ENCODE data around the gene HOXB13.

HOXB13 gene

DNA sequence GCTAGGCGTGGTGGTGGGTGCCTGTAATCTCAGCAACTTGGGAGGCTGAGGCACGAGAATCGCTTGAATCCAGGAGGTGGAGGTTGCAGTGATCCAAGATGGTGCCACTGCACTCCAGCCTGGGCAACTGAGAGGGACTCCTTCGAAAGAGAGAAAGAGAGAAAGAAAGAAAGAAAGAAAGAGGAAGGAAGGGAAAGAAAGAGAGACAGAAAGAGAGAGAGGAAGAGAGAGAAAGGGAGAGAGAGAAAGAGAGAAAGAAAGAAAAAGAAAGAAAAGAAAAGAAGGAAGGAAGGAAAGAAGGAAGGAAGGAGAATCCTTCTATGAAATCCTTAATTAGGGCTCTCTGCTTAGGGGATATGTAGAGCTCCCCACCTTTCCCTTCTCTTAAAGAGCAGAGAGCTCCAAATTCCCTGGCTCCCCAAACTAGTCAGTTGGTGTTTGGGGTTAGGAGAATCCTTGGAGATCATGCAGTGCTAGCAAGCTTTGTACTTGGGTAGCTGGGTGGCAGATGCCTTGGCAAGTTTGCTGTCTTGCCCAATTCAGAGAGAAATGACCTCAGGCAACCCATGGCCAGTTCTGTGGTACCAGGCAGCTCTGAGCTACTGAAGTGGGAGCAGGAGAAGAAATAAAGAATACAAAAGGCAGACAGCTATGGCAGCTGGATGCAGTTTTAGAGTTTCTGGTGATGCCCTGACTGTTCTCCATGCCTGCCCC is 8.9 kb upstream of the HOXB13 start:
- Histone ChIP-seq H3K9me3 (ENCODE audit: control insufficient read depth in 5 of 5, low read length in 5 of 5) (peaks cover 0 to 2% (median 0%) of the 10 kb centered on the region in 5 donors), H3K36me3 (ENCODE audit: control insufficient read depth in 5 of 5, insufficient read depth in 5 of 5, low read length in 5 of 5) (no peaks in the 10 kb centered on the region), H3K9ac (ENCODE audit: low read length in 5 of 5) (no peak overlapping the region), H3K27me3 (ENCODE audit: control insufficient read depth in 5 of 5, insufficient read depth in 4 of 5, low read length in 5 of 5) (peaks cover 58 to 84% (median 71%) of the 10 kb centered on the region in 5 donors), H3K4me3 (ENCODE audit: low read depth in 1 of 5, low read length in 5 of 5) (no peak overlapping the region), H3K4me1 (ENCODE audit: control insufficient read depth in 5 of 5, insufficient read depth in 5 of 5, low read length in 5 of 5) (peaks cover 0 to 4% (median 0%) of the 10 kb centered on the region in 5 donors), H3K27ac (ENCODE audit: low read depth, low read length) (no peak overlapping the region)

DNA sequence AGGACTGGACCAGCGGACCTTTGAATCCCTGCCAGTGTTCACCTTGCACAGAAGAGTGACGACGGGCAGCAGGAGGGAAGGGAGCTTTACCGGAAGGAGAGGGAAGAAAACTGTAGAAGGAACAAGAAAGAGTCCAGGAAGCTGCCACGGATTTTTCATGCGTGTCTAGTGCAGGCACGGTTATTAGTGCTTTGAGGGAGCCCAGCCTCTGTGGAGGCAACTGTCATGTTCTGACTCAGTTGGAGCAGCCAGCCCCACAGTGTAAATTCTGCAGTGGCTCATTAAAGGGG is 6.5 kb upstream of the HOXB13 start:
- Histone ChIP-seq H3K36me3 (ENCODE audit: control insufficient read depth in 5 of 5, insufficient read depth in 5 of 5, low read length in 5 of 5) (no peaks in the 10 kb centered on the region), H3K27ac (ENCODE audit: low read depth, low read length) (no peak overlapping the region), H3K4me3 (ENCODE audit: low read depth in 1 of 5, low read length in 5 of 5) (no peak overlapping the region), H3K27me3 (ENCODE audit: control insufficient read depth in 5 of 5, insufficient read depth in 4 of 5, low read length in 5 of 5) (peaks cover 61 to 84% (median 74%) of the 10 kb centered on the region in 5 donors), H3K9ac (ENCODE audit: low read length in 5 of 5) (no peak overlapping the region), H3K4me1 (ENCODE audit: control insufficient read depth in 5 of 5, insufficient read depth in 5 of 5, low read length in 5 of 5) (peaks cover 0 to 4% (median 0%) of the 10 kb centered on the region in 5 donors), H3K9me3 (ENCODE audit: control insufficient read depth in 5 of 5, low read length in 5 of 5) (no peaks in the 10 kb centered on the region)

- Histone ChIP-seq H3K27me3 (ENCODE audit: control insufficient read depth in 5 of 5, insufficient read depth in 4 of 5, low read length in 5 of 5) (peaks cover 66 to 89% (median 79%) of the 10 kb centered on the region in 5 donors), H3K36me3 (ENCODE audit: control insufficient read depth in 5 of 5, insufficient read depth in 5 of 5, low read length in 5 of 5) (no peaks in the 10 kb centered on the region), H3K9ac (ENCODE audit: low read length in 5 of 5) (no peak overlapping the region), H3K4me1 (ENCODE audit: control insufficient read depth in 5 of 5, insufficient read depth in 5 of 5, low read length in 5 of 5) (peaks cover 0 to 5% (median under 1%) of the 10 kb centered on the region in 5 donors), H3K9me3 (ENCODE audit: control insufficient read depth in 5 of 5, low read length in 5 of 5) (no peaks in the 10 kb centered on the region), H3K4me3 (ENCODE audit: low read depth in 1 of 5, low read length in 5 of 5) (no peak overlapping the region), H3K27ac (ENCODE audit: low read depth, low read length) (no peak overlapping the region)
Measured at GRCh38 chr17:48734333-48735061, 5.9 kb upstream of the HOXB13 start.

DNA sequence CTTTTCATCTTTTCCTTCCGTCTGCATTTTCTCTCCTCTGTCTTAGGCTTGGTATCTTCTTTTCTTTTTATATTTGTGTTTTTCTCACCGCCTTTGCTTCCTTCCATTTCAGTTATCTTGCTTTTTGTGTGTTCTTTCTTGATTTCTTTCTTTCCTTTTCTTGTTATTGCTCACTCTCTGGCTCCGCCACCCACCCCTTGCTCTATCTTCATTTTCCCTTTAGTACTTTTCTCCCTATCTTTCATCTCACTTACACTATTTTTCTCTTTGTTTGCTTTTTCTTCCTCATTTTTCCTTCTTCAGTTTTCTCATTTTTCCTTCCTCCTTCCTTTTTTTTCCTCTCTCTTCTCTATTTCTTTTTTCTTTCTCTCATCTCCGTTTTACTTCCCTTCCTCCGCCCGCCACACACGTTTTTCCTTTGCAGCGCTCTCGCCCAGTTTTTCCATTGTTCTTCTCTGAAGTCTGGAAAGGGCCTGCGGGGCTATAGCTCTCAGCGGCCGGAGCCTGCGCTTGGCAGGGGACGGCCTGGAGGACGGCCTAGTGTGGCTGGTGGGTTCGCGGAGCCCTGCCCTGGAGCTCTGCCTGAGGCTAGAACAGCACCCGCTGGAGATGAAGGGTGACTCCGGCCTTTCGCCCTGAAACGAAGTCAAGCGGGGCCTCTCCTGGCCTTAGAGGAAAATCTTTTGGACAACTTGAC is 5.2 kb upstream of the HOXB13 start:
- Histone ChIP-seq H3K27ac (ENCODE audit: low read depth, low read length) (no peak overlapping the region), H3K27me3 (ENCODE audit: control insufficient read depth in 5 of 5, insufficient read depth in 4 of 5, low read length in 5 of 5) (peaks cover 60 to 89% (median 78%) of the 10 kb centered on the region in 5 donors), H3K36me3 (ENCODE audit: control insufficient read depth in 5 of 5, insufficient read depth in 5 of 5, low read length in 5 of 5) (no peaks in the 10 kb centered on the region), H3K9me3 (ENCODE audit: control insufficient read depth in 5 of 5, low read length in 5 of 5) (no peaks in the 10 kb centered on the region), H3K4me1 (ENCODE audit: control insufficient read depth in 5 of 5, insufficient read depth in 5 of 5, low read length in 5 of 5) (peaks cover 0 to 11% (median 6%) of the 10 kb centered on the region in 5 donors), H3K4me3 (ENCODE audit: low read depth in 1 of 5, low read length in 5 of 5) (no peak overlapping the region), H3K9ac (ENCODE audit: low read length in 5 of 5) (no peak overlapping the region)

DNA sequence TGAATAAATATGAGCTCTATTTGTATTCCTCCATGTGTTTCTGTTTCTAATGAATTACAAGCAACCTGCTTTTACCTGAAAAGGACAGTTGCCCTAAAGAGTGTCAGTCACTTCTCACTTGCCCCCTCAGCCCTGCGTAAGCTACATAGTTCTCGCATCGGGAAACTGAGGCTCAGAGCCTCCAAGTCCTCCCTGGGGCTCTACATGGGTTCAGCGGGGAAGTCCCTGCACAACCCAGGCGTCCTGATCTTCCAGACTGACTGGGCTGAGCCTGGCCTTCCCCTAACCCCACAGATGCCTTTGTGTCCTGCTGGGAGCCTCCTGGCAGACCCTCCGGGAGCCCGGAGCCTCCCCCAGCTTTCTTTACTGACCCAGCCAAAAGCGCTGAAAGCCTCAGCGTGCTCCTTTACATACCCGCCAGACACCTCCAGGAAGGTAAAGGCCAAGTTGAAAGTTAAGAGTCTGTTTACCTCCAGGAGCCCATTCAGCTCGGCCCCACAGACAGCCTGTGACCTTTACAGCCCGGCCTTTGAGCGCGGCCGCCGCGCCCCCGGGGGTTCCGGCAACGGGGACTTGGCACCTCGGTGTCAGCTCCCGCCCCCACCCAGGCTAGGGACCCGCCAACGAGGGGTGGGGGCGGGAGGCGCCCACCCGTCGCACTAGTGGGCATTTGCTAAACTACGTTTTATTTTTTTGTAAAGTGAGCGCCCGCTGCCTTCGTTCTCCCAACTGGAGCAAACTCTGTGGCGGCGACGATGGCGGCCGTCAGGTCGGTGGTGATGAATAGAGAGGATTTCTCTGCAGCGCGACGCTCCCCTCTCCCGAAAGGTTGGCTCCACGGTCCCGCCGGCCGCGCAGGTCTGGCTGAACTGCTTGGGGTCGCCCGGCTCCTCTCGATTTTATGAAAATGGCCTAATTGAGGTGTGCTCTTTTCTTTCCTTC is 4.4 kb upstream of the HOXB13 start:
- no peak overlapping the region for H3K9ac ChIP-seq (ENCODE audit: low read length in 5 of 5)
- no peaks in the 10 kb centered on the region for H3K36me3 ChIP-seq (ENCODE audit: control insufficient read depth in 5 of 5, insufficient read depth in 5 of 5, low read length in 5 of 5)
- H3K9me3 ChIP-seq (ENCODE audit: control insufficient read depth in 5 of 5, low read length in 5 of 5), result no peaks in the 10 kb centered on the region
- peaks cover 57 to 89% (median 78%) of the 10 kb centered on the region in 5 donors for H3K27me3 ChIP-seq (ENCODE audit: control insufficient read depth in 5 of 5, insufficient read depth in 4 of 5, low read length in 5 of 5)
- H3K27ac ChIP-seq (ENCODE audit: low read depth, low read length), result no peak overlapping the region
- peaks cover 0 to 19% (median 13%) of the 10 kb centered on the region in 5 donors for H3K4me1 ChIP-seq (ENCODE audit: control insufficient read depth in 5 of 5, insufficient read depth in 5 of 5, low read length in 5 of 5)
- no peak overlapping the region for H3K4me3 ChIP-seq (ENCODE audit: low read depth in 1 of 5, low read length in 5 of 5)

- Histone ChIP-seq H3K9ac (ENCODE audit: low read length in 5 of 5) (no peak overlapping the region), H3K4me3 (ENCODE audit: low read depth in 1 of 5, low read length in 5 of 5) (no peak overlapping the region), H3K9me3 (ENCODE audit: control insufficient read depth in 5 of 5, low read length in 5 of 5) (no peaks in the 10 kb centered on the region), H3K4me1 (ENCODE audit: control insufficient read depth in 5 of 5, insufficient read depth in 5 of 5, low read length in 5 of 5) (peaks cover 0 to 20% (median 13%) of the 10 kb centered on the region in 5 donors), H3K27ac (ENCODE audit: low read depth, low read length) (no peak overlapping the region), H3K36me3 (ENCODE audit: control insufficient read depth in 5 of 5, insufficient read depth in 5 of 5, low read length in 5 of 5) (no peaks in the 10 kb centered on the region), H3K27me3 (ENCODE audit: control insufficient read depth in 5 of 5, insufficient read depth in 4 of 5, low read length in 5 of 5) (peaks cover 71 to 96% (median 87%) of the 10 kb centered on the region in 5 donors)
Measured at GRCh38 chr17:48731355-48731754, 2.8 kb upstream of the HOXB13 start.

GRCh38 chr17:48730240-48730550 is 1.6 kb upstream of the HOXB13 start:
- H3K27me3 ChIP-seq (ENCODE audit: control insufficient read depth in 5 of 5, insufficient read depth in 4 of 5, low read length in 5 of 5), result peaks cover 76 to 96% (median 87%) of the 10 kb centered on the region in 5 donors
- peaks cover 0 to 22% (median 13%) of the 10 kb centered on the region in 5 donors for H3K4me1 ChIP-seq (ENCODE audit: control insufficient read depth in 5 of 5, insufficient read depth in 5 of 5, low read length in 5 of 5)

GRCh38 chr17:48729335-48730239 is 1.0 kb upstream of the HOXB13 start:
- Histone ChIP-seq H3K36me3 (ENCODE audit: control insufficient read depth in 5 of 5, insufficient read depth in 5 of 5, low read length in 5 of 5) (no peaks in the 10 kb centered on the region), H3K4me1 (ENCODE audit: control insufficient read depth in 5 of 5, insufficient read depth in 5 of 5, low read length in 5 of 5) (peaks cover 0 to 26% (median 19%) of the 10 kb centered on the region in 5 donors), H3K4me3 (ENCODE audit: low read depth in 1 of 5, low read length in 5 of 5) (no peak overlapping the region), H3K27ac (ENCODE audit: low read depth, low read length) (no peak overlapping the region), H3K9me3 (ENCODE audit: control insufficient read depth in 5 of 5, low read length in 5 of 5) (no peaks in the 10 kb centered on the region), H3K9ac (ENCODE audit: low read length in 5 of 5) (no peak overlapping the region), H3K27me3 (ENCODE audit: control insufficient read depth in 5 of 5, insufficient read depth in 4 of 5, low read length in 5 of 5) (peaks cover 76 to 96% (median 87%) of the 10 kb centered on the region in 5 donors)

More at GRCh38 chr17:48730240-48730550, 1.6 kb upstream of the HOXB13 start:
- Histone ChIP-seq H3K4me3 (ENCODE audit: low read depth in 1 of 5, low read length in 5 of 5) (no peak overlapping the region), H3K36me3 (ENCODE audit: control insufficient read depth in 5 of 5, insufficient read depth in 5 of 5, low read length in 5 of 5) (no peaks in the 10 kb centered on the region), H3K27ac (ENCODE audit: low read depth, low read length) (no peak overlapping the region), H3K9ac (ENCODE audit: low read length in 5 of 5) (no peak overlapping the region), H3K9me3 (ENCODE audit: control insufficient read depth in 5 of 5, low read length in 5 of 5) (no peaks in the 10 kb centered on the region)
